HG03575 (cell line): ENCODE results near the gene NUAK1.

Experiments used
- ATAC-seq: cut with Tn5 transposase; IDR thresholded peaks from one replicate; pipeline ENCODE4 v1.9.1; 2021; ENCODE audit not compliant: unreplicated experiment, insufficient number of reproducible peaks, low FRiP score; ENCODE audit errors: extremely low read depth

Gene NUAK1

GRCh38 chr12:106138633-106139421 is at the start of gene NUAK1:
NUAK1 (minus strand) TSS chr12:106138954; CDS start chr12:106138653, 301 bp downstream.
- no peak for ATAC-seq

GRCh38 chr12:106188256-106188655 is 49.5 kb upstream of the NUAK1 start:
- no peak for ATAC-seq

GRCh38 chr12:106187842-106188241 is 49.1 kb upstream of the NUAK1 start:
- no peak for ATAC-seq

GRCh38 chr12:106187155-106187789 is 48.5 kb upstream of the NUAK1 start:
- ATAC-seq: no peak

- ATAC-seq: no peak
Measured at GRCh38 chr12:106183735-106184134, 45.0 kb upstream of the NUAK1 start.

- ATAC-seq: no peak
Measured at GRCh38 chr12:106181401-106182114, 42.8 kb upstream of the NUAK1 start.

- ATAC-seq: no peak
Measured at GRCh38 chr12:106179086-106179485, 40.3 kb upstream of the NUAK1 start.

- ATAC-seq: no peak
Measured at GRCh38 chr12:106178562-106178961, 39.8 kb upstream of the NUAK1 start.

GRCh38 chr12:106176560-106176959 is 37.8 kb upstream of the NUAK1 start:
- no peak for ATAC-seq

- no peak for ATAC-seq
Measured at GRCh38 chr12:106174876-106175275, 36.1 kb upstream of the NUAK1 start.

- no peak for ATAC-seq
Measured at GRCh38 chr12:106173442-106173841, 34.7 kb upstream of the NUAK1 start.

GRCh38 chr12:106171117-106171750 is 32.5 kb upstream of the NUAK1 start:
- no peak for ATAC-seq

- no peak for ATAC-seq
Measured at GRCh38 chr12:106170285-106170684, 31.5 kb upstream of the NUAK1 start.

GRCh38 chr12:106163712-106164111 is 25.0 kb upstream of the NUAK1 start:
- ATAC-seq: no peak

- ATAC-seq: no peak
Measured at GRCh38 chr12:106161491-106161890, 22.7 kb upstream of the NUAK1 start.

- no peak for ATAC-seq
Measured at GRCh38 chr12:106160915-106161314, 22.2 kb upstream of the NUAK1 start.

GRCh38 chr12:106157802-106158201 is 19.0 kb upstream of the NUAK1 start:
- no peak for ATAC-seq

GRCh38 chr12:106154751-106155273 is 16.1 kb upstream of the NUAK1 start:
- no peak for ATAC-seq

- no peak for ATAC-seq
Measured at GRCh38 chr12:106152334-106152733, 13.6 kb upstream of the NUAK1 start.
